ENCODE results near the gene RPS18. TPM values are rescaled to one million over a fixed set of nuclear protein-coding genes. Genes with fewer than 3 reads are reported as not detected.

The RPS18 gene
- total and polyA plus RNA-seq, 2 of the 13 experiments (the other 11 are each of a cell fraction or from before 2014, with no cell fraction given): 3,896 to 5,806 TPM

DNA sequence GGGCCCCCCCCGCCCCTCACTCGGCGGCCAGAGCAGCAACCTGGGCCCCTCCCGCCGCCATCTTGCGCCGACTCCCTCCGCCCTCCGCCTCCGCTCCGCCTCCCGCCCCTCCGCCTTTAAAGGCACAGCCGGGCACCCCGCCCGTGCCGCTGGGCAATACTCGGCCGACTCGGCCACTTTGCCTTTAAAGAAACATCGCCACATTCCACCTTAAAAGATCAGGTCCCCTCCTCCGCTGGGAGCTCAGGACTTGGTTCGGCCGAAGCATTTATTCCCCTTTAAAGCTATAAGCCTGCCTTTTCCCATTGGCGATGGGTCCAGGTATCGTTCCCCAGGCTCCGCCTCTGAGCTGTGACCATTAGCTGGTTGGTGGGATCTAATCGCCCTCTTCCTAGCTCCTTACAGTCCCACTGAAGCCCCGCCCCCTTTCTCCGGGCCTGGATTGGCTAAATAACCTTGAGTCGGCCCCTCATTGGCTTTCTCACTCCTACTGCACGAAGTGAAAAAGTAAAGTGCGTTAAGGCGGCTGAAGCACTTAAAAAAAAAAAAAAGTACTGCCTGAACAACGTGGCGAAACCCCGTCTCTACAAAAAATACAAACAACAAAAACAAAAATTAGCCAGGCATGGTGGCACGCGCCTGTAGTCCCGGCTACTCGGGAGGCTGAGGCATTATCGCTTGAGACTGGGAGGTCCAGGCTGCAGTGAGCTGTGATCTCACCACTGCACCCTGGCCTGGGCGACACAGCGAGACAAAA is 46.0 kb downstream of the RPS18 start, which contains the start of gene ZBTB22 (continued):
- TF ChIP-seq HBP1 (CRISPR knock-in tag; IDR thresholded peaks at IDR 0.05; ENCODE audit: low read depth) (no peak), NFE2L1 (CRISPR knock-in tag; IDR thresholded peaks at IDR 0.05; ENCODE audit: borderline replicate concordance) (no peak), ZBTB14 (CRISPR knock-in tag; IDR thresholded peaks at IDR 0.05) (no peak), AKAP8 (CRISPR knock-in tag; IDR thresholded peaks at IDR 0.05) (no peak), RXRA (CRISPR knock-in tag; IDR thresholded peaks at IDR 0.05) (no peak), RBAK (CRISPR knock-in tag; IDR thresholded peaks at IDR 0.05) (no peak), ZSCAN25 (CRISPR knock-in tag; IDR thresholded peaks at IDR 0.05) (no peak), ATF7 (IDR thresholded peaks at IDR 0.05) (no peak), ATF7 (CRISPR knock-in tag; IDR thresholded peaks at IDR 0.05) (no peak), TEAD2 (CRISPR knock-in tag; IDR thresholded peaks at IDR 0.05) (no peak; the same call in 1 of the 2 replicates), ZHX2 (IDR thresholded peaks at IDR 0.05; ENCODE audit: low read depth) (peak; percentile 49; the same call in 1 of the 2 replicates), ZHX2 (CRISPR knock-in tag; IDR thresholded peaks at IDR 0.05; ENCODE audit: borderline replicate concordance) (no peak), TRIM24 (CRISPR knock-in tag; IDR thresholded peaks at IDR 0.05) (no peak), ZNF33B (CRISPR knock-in tag; IDR thresholded peaks at IDR 0.05) (0 out of 2 replicates have a peak, but pooled peaks have one; percentile 43), SOX6 (IDR thresholded peaks at IDR 0.05) (no peak), SOX6 (CRISPR knock-in tag; IDR thresholded peaks at IDR 0.05) (no peak; the same call in 1 of the 2 replicates), RARA (CRISPR knock-in tag; IDR thresholded peaks at IDR 0.05) (0 out of 2 replicates have a peak, but pooled peaks have one; percentile 11)
- TF ChIP-seq, protein P1, sequence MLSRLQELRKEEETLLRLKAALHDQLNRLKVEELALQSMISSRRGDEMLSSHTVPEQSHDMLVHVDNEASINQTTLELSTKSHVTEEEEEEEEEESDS (CRISPR knock-in tag; IDR thresholded peaks at IDR 0.05; ENCODE audit: borderline replicate concordance): no peak
- TF ChIP-seq, protein P2, sequence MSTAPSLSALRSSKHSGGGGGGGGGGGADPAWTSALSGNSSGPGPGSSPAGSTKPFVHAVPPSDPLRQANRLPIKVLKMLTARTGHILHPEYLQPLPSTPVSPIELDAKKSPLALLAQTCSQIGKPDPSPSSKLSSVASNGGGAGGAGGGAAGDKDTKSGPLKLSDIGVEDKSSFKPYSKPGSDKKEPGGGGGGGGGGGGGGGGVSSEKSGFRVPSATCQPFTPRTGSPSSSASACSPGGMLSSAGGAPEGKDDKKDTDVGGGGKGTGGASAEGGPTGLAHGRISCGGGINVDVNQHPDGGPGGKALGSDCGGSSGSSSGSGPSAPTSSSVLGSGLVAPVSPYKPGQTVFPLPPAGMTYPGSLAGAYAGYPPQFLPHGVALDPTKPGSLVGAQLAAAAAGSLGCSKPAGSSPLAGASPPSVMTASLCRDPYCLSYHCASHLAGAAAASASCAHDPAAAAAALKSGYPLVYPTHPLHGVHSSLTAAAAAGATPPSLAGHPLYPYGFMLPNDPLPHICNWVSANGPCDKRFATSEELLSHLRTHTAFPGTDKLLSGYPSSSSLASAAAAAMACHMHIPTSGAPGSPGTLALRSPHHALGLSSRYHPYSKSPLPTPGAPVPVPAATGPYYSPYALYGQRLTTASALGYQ (CRISPR knock-in tag; IDR thresholded peaks at IDR 0.05): no peak

Data from HepG2 (cell line).